ENCODE measurements around the gene NAXD.

DNA sequence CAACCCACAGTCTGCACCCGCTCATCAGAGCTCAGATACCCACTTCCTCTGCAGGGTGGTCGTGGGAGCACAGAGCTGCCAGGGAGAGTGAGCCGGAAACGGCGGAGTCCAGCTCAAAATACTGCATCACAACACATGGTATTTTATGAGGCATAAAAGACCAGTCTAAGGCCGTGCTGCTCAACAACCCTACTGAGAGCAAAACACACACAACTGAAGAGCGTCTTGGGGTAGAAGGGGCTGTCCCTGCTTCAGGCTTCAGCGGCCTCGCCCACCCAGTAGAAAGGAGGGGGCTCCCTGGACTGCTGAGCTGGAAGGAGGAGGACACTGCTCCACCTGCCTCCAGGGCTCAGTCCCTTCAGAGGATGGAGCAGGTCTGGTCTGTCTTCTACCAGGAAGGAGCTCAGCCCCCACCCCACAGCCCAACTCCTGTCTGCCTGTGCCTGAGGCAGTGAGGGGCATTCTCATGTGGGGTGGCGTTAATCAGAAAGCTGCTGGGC lies 36.9 kb downstream of the NAXD start:
- TF ChIP-seq, protein P1, sequence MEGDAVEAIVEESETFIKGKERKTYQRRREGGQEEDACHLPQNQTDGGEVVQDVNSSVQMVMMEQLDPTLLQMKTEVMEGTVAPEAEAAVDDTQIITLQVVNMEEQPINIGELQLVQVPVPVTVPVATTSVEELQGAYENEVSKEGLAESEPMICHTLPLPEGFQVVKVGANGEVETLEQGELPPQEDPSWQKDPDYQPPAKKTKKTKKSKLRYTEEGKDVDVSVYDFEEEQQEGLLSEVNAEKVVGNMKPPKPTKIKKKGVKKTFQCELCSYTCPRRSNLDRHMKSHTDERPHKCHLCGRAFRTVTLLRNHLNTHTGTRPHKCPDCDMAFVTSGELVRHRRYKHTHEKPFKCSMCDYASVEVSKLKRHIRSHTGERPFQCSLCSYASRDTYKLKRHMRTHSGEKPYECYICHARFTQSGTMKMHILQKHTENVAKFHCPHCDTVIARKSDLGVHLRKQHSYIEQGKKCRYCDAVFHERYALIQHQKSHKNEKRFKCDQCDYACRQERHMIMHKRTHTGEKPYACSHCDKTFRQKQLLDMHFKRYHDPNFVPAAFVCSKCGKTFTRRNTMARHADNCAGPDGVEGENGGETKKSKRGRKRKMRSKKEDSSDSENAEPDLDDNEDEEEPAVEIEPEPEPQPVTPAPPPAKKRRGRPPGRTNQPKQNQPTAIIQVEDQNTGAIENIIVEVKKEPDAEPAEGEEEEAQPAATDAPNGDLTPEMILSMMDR (IDR thresholded peaks at IDR 0.05; ENCODE audit: insufficient read depth, low read depth, low read length) = no peak
- no peak for TF ChIP-seq EZH2 (IDR thresholded peaks at IDR 0.05; ENCODE audit: insufficient read depth, low read length)
